ENCODE results near the gene GSE1. TPM values are rescaled to one million over a fixed set of nuclear protein-coding genes. Genes with fewer than 3 reads are reported as not detected.

Gene GSE1
- total and polyA plus RNA-seq, 8 donors, result 84.8 to 148 (median 112) TPM

DNA sequence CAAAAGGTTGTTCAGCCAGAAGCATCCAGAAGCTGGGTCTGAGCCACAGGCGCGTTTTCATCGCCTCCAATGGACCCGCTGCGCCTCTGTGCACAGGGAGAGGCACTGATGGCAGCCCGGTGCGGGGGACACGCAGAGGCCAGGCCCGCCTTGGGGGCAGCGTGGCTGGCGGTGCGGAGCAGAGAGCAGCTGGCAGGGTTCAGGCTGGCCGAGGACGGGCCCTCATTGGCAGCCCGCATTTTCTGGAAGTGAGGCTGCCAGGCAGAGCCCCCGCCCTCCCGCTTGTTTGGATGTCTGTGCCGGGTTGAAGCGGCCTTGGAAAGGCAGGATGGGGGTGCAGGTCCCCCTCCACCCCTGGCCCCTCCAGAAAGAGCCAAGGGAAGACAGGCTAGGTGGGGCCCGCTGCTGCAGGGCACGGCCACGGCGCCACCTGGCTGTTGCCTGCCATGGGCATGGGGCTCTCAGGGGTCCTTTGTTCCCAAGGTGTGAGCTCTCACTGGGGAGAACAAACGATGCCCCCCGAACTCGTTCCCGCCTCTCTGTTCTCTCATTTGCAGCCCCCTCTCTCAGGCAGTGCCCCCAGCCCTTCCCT, 18.8 kb downstream of the GSE1 start:
- peaks cover 0 to 39% of the 10 kb centered on the region in 2 donors for H3K36me3 ChIP-seq
- DNase-seq (no peak), ATAC-seq (no peak)
- H3K9me3 ChIP-seq, result peaks cover 0 to 12% of the 10 kb centered on the region in 2 donors
- H3K27ac ChIP-seq, result no peak overlapping the region
- intact Hi-C loops (cut with DNase I), result no loop called here
- H3K27me3 ChIP-seq, result no peaks in the 10 kb centered on the region
- peaks cover 0 to 16% of the 10 kb centered on the region in 2 donors for H3K4me1 ChIP-seq
- TF ChIP-seq, protein P1, sequence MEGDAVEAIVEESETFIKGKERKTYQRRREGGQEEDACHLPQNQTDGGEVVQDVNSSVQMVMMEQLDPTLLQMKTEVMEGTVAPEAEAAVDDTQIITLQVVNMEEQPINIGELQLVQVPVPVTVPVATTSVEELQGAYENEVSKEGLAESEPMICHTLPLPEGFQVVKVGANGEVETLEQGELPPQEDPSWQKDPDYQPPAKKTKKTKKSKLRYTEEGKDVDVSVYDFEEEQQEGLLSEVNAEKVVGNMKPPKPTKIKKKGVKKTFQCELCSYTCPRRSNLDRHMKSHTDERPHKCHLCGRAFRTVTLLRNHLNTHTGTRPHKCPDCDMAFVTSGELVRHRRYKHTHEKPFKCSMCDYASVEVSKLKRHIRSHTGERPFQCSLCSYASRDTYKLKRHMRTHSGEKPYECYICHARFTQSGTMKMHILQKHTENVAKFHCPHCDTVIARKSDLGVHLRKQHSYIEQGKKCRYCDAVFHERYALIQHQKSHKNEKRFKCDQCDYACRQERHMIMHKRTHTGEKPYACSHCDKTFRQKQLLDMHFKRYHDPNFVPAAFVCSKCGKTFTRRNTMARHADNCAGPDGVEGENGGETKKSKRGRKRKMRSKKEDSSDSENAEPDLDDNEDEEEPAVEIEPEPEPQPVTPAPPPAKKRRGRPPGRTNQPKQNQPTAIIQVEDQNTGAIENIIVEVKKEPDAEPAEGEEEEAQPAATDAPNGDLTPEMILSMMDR (IDR thresholded peaks at IDR 0.05), result no peak
- no peak overlapping the region for H3K4me3 ChIP-seq

DNA sequence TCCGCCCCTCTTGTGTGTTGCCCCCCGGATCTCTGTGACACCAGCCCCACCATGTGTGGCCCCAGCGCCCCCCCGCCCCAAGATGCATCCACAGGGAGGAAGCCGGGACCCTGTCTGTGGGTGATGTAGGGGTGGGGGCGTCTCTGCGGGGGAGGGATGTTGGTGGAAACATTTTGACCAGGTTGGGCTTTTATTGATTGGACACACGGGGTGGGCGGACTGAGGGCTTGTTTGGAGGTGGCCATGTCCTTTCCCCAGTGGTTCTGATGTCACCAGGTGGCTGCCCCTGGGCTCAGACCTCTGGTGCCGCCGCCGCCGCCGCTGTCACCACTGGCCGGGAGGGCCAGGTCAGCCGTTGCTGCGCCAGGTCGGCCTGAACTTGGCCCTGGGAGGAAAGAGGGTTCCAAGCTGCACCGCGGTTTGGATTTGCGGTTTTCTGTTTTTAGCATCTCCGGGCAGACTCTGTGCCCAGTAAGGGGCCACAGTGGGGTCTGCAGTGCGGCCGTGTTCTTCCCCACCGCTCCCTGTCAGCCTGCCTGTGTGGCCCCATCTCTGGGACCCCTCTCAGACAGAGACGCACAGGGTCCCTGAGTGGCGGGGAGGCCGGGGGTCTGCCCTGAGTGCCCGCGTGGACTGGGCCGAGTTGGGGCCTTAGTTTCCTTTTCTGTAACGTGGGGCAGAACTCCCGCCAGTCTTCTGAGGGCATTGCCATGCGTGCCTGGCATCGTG, 19.8 kb downstream of the GSE1 start:
- Histone ChIP-seq H3K36me3 (peaks cover 0 to 43% of the 10 kb centered on the region in 2 donors), H3K27ac (no peak overlapping the region), H3K4me1 (peaks cover 0 to 8% of the 10 kb centered on the region in 2 donors), H3K9me3 (peaks cover 0 to 12% of the 10 kb centered on the region in 2 donors), H3K4me3 (no peak overlapping the region), H3K27me3 (no peaks in the 10 kb centered on the region)
- ATAC-seq (no peak), DNase-seq (no peak)
- TF ChIP-seq, protein P1 (IDR thresholded peaks at IDR 0.05), result no peak
- intact Hi-C loops (cut with DNase I), result no loop called here

DNA sequence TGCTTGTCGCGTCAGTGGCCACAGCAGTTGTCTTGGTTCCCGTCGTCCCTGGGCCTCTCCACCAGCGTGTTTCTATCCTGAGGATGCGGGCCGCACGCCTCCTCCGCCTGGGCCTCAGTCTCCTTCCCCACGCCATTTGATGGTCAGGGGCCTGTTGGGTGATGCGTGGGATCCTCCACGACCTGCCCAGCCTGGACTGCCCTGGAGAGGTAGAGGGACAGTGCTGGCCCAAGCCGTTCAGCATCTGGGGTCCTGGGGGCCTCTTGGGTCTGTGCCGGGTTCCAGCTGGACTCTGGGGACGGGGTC, 20.3 kb downstream of the GSE1 start:
- intact Hi-C loops (cut with DNase I), result no loop called here
- ATAC-seq, result no peak

DNA sequence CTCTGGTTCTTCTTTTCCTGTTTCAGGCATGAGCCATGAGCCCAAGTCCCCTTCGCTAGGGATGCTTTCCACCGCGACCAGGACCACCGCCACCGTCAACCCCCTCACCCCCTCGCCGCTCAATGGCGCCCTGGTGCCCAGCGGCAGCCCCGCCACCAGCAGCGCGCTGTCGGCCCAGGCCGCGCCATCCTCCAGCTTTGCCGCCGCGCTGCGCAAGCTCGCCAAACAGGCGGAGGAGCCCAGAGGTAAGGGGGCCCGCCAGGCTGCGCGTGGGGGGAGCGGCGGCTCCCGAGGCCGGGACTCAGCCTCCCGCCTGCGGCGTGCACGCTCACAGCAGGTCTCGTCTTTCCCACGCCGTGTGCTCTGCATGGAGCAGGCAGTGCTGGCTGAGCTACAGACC, 20.8 kb downstream of the GSE1 start:
- Histone ChIP-seq H3K36me3 (peaks cover 0 to 49% of the 10 kb centered on the region in 2 donors), H3K27ac (no peak overlapping the region), H3K27me3 (no peaks in the 10 kb centered on the region), H3K4me3 (no peak overlapping the region), H3K4me1 (peaks cover 0 to 9% of the 10 kb centered on the region in 2 donors), H3K9me3 (peaks cover 0 to 12% of the 10 kb centered on the region in 2 donors)
- intact Hi-C loops (cut with DNase I), result no loop called here
- TF ChIP-seq, protein P1 (IDR thresholded peaks at IDR 0.05), result no peak
- no peak for ATAC-seq
- no peak for DNase-seq

More for the DNA sequence above, 20.3 kb downstream of the GSE1 start:
- Histone ChIP-seq H3K27ac (no peak overlapping the region), H3K4me1 (peaks cover 0 to 7% of the 10 kb centered on the region in 2 donors), H3K4me3 (no peak overlapping the region), H3K27me3 (no peaks in the 10 kb centered on the region), H3K9me3 (peaks cover 0 to 12% of the 10 kb centered on the region in 2 donors), H3K36me3 (peaks cover 0 to 47% of the 10 kb centered on the region in 2 donors)
- no peak for DNase-seq
- TF ChIP-seq, protein P1 (IDR thresholded peaks at IDR 0.05), result no peak

DNA sequence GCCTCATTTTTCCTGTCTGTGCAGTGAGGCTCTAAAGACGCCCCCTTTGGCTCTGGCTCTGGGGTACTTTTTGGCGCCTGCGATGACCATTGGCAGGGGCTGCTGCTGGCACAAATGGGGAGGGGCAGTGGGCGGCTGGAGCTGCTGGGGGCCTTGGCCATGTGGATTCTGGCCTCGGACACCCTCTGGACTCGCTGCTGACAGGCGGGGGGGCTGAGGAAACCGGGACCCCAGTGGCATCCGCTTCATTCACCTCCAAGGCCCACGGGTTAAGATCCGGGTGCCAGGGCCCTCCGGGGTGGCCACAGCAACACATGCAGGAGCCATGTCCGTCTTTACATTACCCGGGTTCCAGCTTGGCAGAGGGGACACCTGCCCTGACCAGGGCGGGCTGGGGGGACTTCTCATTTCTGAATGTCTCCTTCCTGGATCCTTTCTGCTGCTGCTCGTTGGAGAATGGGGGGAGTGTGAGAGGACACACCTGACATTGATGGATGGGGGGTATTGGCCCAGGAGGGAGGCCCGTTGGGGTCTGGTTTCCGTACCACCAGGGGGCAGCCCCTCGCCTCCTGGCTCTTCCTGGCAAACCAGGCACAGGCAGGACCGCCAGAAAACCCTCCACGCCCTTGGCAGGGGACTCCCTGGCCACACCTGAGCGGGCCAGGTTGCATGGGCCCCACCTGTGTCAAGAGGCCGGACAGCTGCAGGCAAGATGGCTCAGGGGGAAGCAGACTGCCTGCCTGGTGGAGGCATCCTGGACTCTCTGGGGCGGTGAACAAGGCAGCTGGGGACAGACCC, 21.8 kb downstream of the GSE1 start:
- Histone ChIP-seq H3K27me3 (no peaks in the 10 kb centered on the region), H3K4me1 (peaks cover 0 to 19% of the 10 kb centered on the region in 2 donors), H3K36me3 (peaks cover 0 to 56% of the 10 kb centered on the region in 2 donors), H3K27ac (no peak overlapping the region), H3K9me3 (peaks cover 0 to 3% of the 10 kb centered on the region in 2 donors), H3K4me3 (no peak overlapping the region)
- TF ChIP-seq, protein P1 (IDR thresholded peaks at IDR 0.05), result no peak
- ATAC-seq, result no peak
- no peak for DNase-seq
- intact Hi-C loops (cut with DNase I), result no loop called here

All from left lung (tissue), 10 donors.